Neural progenitor cell (in vitro differentiated cells): ENCODE data around the gene HERC5. TPM values are rescaled to one million over a fixed set of nuclear protein-coding genes. Genes with fewer than 3 reads are reported as not detected.

ENCODE experiments used
- DNase-seq: peaks from one replicate; pipeline ENCODE4 v3.0.0-alpha.2; 2016; ENCODE audit warnings: low spot score
- H2AFZ ChIP-seq: fragments of 200-600 bp; sonication (generic); replicated peaks from 2 replicates; pipeline ENCODE4 v1.6.1; 2016; ENCODE audit warnings: antibody characterized with exemption
- H3F3A ChIP-seq: fragments of 200-600 bp; sonication (generic); 2 replicates; pipeline ENCODE4 v1.6.1; 2016; ENCODE audit warnings: antibody characterized with exemption, low read depth
- H3K27ac ChIP-seq: fragments of 200-600 bp; sonication (generic); 2 replicates; pipeline ENCODE4 v1.5.1; 2016; ENCODE audit warnings: mild to moderate bottlenecking
- H3K27me3 ChIP-seq: fragments of 200-600 bp; sonication (generic); 2 replicates; pipeline ENCODE4 v1.6.1; 2016; ENCODE audit warnings: mild to moderate bottlenecking, moderate library complexity
- H3K36me3 ChIP-seq: fragments of 200-600 bp; sonication (generic); 2 replicates; pipeline ENCODE4 v1.5.1; 2016
- H3K4me1 ChIP-seq: fragments of 200-600 bp; sonication (generic); 2 replicates; pipeline ENCODE4 v1.6.1; 2016; ENCODE audit warnings: mixed run types
- H3K4me2 ChIP-seq: fragments of 200-600 bp; sonication (generic); 2 replicates; pipeline ENCODE4 v1.6.1; 2016
- H3K4me3 ChIP-seq: fragments of 200-600 bp; sonication (generic); 2 replicates; pipeline ENCODE4 v1.5.1; 2016
- H3K79me2 ChIP-seq: fragments of 200-600 bp; sonication (generic); 2 replicates; pipeline ENCODE4 v1.6.1; 2016; ENCODE audit warnings: low read depth
- H3K9ac ChIP-seq: fragments of 200-600 bp; sonication (generic); 2 replicates; pipeline ENCODE4 v1.6.1; 2016
- H3K9me3 ChIP-seq: fragments of 200-600 bp; sonication (generic); 2 replicates; pipeline ENCODE4 v1.5.1; 2016; ENCODE audit warnings: low read depth
- H4K20me1 ChIP-seq: fragments of 200-600 bp; sonication (generic); 2 replicates; pipeline ENCODE4 v1.6.1; 2016; ENCODE audit warnings: low read depth
- H3K27ac Mint-ChIP-seq: 3 replicates; pipeline ENCODE4 v1.8.0; 2021; ENCODE audit warnings: mixed read lengths
- H3K27me3 Mint-ChIP-seq: 2 replicates; pipeline ENCODE4 v1.8.0; 2022; ENCODE audit warnings: low read depth, mild to moderate bottlenecking, inconsistent platforms, moderate library complexity, mixed read lengths; ENCODE audit not compliant: insufficient read depth
- H3K36me3 Mint-ChIP-seq: 3 replicates; pipeline ENCODE4 v1.8.0; 2021; ENCODE audit warnings: mixed read lengths
- H3K4me1 Mint-ChIP-seq: 3 replicates; pipeline ENCODE4 v1.8.0; 2021; ENCODE audit warnings: mixed read lengths
- H3K4me3 Mint-ChIP-seq: 3 replicates; pipeline ENCODE4 v1.8.0; 2021; ENCODE audit warnings: mild to moderate bottlenecking, moderate library complexity, mixed read lengths
- H3K9me3 Mint-ChIP-seq: 3 replicates; pipeline ENCODE4 v1.8.0; 2020; ENCODE audit warnings: mixed read lengths
- CTCF ChIP-seq: fragments of 200-600 bp; sonication (generic); IDR thresholded peaks from 2 replicates; pipeline ENCODE4 v1.5.1; 2017; ENCODE audit warnings: antibody characterized with exemption, mild to moderate bottlenecking
- EZH2 ChIP-seq: fragments of 200-600 bp; sonication (generic); IDR thresholded peaks from 2 replicates; pipeline ENCODE4 v1.6.1; 2017; ENCODE audit warnings: antibody characterized with exemption, mild to moderate bottlenecking, moderate library complexity
- EZH2phosphoT487 ChIP-seq: fragments of 200-600 bp; sonication (generic); IDR thresholded peaks from 2 replicates; pipeline ENCODE4 v1.6.1; 2017; ENCODE audit warnings: antibody characterized with exemption
- total RNA-seq: library from RNA; depleted of rRNA; stranded (reverse); fragments of >200 nt; gene quantifications from 2 replicates; pipeline ENCODE4 v1.2.3, GENCODE V29; 2015; ENCODE audit warnings: low replicate concordance

HERC5 gene
- total RNA-seq, 1 donor from 2014 or later, result 6.6 TPM

- H2AFZ ChIP-seq, result no peak overlapping the region
- no peak overlapping the region for H3K27ac ChIP-seq
- Mint-ChIP-seq H3K4me1 (no peaks in the 10 kb centered on the region), H3K27ac (no peak overlapping the region), H3K9me3 (no peaks in the 10 kb centered on the region), H3K27me3 (no peaks in the 10 kb centered on the region), H3K36me3 (no peaks in the 10 kb centered on the region), H3K4me3 (no peak overlapping the region)
- TF ChIP-seq EZH2 (no peak), EZH2phosphoT487 (no peak), CTCF (no peak)
- H3K79me2 ChIP-seq, result no peaks in the 10 kb centered on the region
- no peaks in the 10 kb centered on the region for H4K20me1 ChIP-seq
- H3K4me1 ChIP-seq, result no peaks in the 10 kb centered on the region
- H3K27me3 ChIP-seq, result no peaks in the 10 kb centered on the region
- H3F3A ChIP-seq, result no peaks in the 10 kb centered on the region
- DNase-seq, result no peak
- H3K4me3 ChIP-seq, result no peak overlapping the region
- H3K4me2 ChIP-seq, result no peak overlapping the region
- H3K36me3 ChIP-seq, result no peaks in the 10 kb centered on the region
- H3K9me3 ChIP-seq, result no peaks in the 10 kb centered on the region
- H3K9ac ChIP-seq, result no peak overlapping the region
Measured at GRCh38 chr4:88420844-88421243, 36.1 kb upstream of the HERC5 start.

GRCh38 chr4:88422403-88422802 lies 34.5 kb upstream of the HERC5 start:
- H3K27ac ChIP-seq, result no peak overlapping the region
- H3K9ac ChIP-seq, result no peak overlapping the region
- H4K20me1 ChIP-seq, result no peaks in the 10 kb centered on the region
- TF ChIP-seq EZH2phosphoT487 (no peak), CTCF (no peak), EZH2 (no peak)
- Mint-ChIP-seq H3K9me3 (no peaks in the 10 kb centered on the region), H3K27ac (no peak overlapping the region), H3K4me1 (no peaks in the 10 kb centered on the region), H3K4me3 (no peak overlapping the region), H3K27me3 (no peaks in the 10 kb centered on the region), H3K36me3 (no peaks in the 10 kb centered on the region)
- no peak overlapping the region for H3K4me2 ChIP-seq
- no peaks in the 10 kb centered on the region for H3K9me3 ChIP-seq
- no peaks in the 10 kb centered on the region for H3F3A ChIP-seq
- no peaks in the 10 kb centered on the region for H3K27me3 ChIP-seq
- no peak overlapping the region for H2AFZ ChIP-seq
- no peaks in the 10 kb centered on the region for H3K36me3 ChIP-seq
- H3K4me1 ChIP-seq, result no peaks in the 10 kb centered on the region
- H3K79me2 ChIP-seq, result no peaks in the 10 kb centered on the region
- H3K4me3 ChIP-seq, result no peak overlapping the region
- DNase-seq, result no peak

- H3K4me1 ChIP-seq, result no peaks in the 10 kb centered on the region
- TF ChIP-seq CTCF (no peak), EZH2phosphoT487 (no peak), EZH2 (no peak)
- Mint-ChIP-seq H3K27ac (no peak overlapping the region), H3K27me3 (no peaks in the 10 kb centered on the region), H3K36me3 (no peaks in the 10 kb centered on the region), H3K9me3 (no peaks in the 10 kb centered on the region), H3K4me3 (no peak overlapping the region), H3K4me1 (no peaks in the 10 kb centered on the region)
- H3K27ac ChIP-seq, result no peak overlapping the region
- no peaks in the 10 kb centered on the region for H3K36me3 ChIP-seq
- no peak overlapping the region for H3K4me2 ChIP-seq
- H2AFZ ChIP-seq, result no peak overlapping the region
- no peaks in the 10 kb centered on the region for H3K27me3 ChIP-seq
- H3K9ac ChIP-seq, result no peak overlapping the region
- H3F3A ChIP-seq, result no peaks in the 10 kb centered on the region
- H3K9me3 ChIP-seq, result no peaks in the 10 kb centered on the region
- no peaks in the 10 kb centered on the region for H3K79me2 ChIP-seq
- H3K4me3 ChIP-seq, result no peak overlapping the region
- H4K20me1 ChIP-seq, result no peaks in the 10 kb centered on the region
- DNase-seq, result no peak
Measured at GRCh38 chr4:88429401-88429800, 27.5 kb upstream of the HERC5 start.
